Left lung (tissue), 10 donors: ENCODE measurements around the gene FRY. TPM values are rescaled to one million over a fixed set of nuclear protein-coding genes. Genes with fewer than 3 reads are reported as not detected.

ENCODE experiments used
- ATAC-seq: fragments of 200-7000 bp; cut with Tn5 transposase; one replicate; pipeline ENCODE4 v1.9.1; 2020; ENCODE audit warnings: moderate library complexity
- DNase-seq, 4 donors: peaks; one replicate each; pipeline ENCODE4 v3.0.0-alpha.2; 2013 to 2020
- H3K27ac ChIP-seq, 2 donors: fragments of 200-600 bp; sonication (generic) in 1 of 2; one replicate each; pipeline versions ENCODE4 v1.5.0 to v1.8.0; 2020 to 2021
- H3K27me3 ChIP-seq, 2 donors: fragments of 200-600 bp; sonication (generic) in 1 of 2; one replicate each; pipeline versions ENCODE4 v1.5.0 to v1.8.0; 2020 to 2021
- H3K36me3 ChIP-seq, 2 donors: fragments of 200-600 bp; sonication (generic) in 1 of 2; one replicate each; pipeline versions ENCODE4 v1.5.0 to v1.8.0; 2020 to 2021
- H3K4me1 ChIP-seq, 2 donors: fragments of 200-600 bp; one replicate each; pipeline ENCODE4 v1.8.0; 2021
- H3K4me3 ChIP-seq, 2 donors: fragments of 200-600 bp; sonication (generic) in 1 of 2; one replicate each; pipeline versions ENCODE4 v1.5.0 to v1.8.0; 2020 to 2021; ENCODE audit warnings: mild to moderate bottlenecking in 1 of 2
- H3K9me3 ChIP-seq, 2 donors: fragments of 200-600 bp; sonication (generic) in 1 of 2; one replicate each; pipeline versions ENCODE4 v1.5.0 to v1.8.0; 2020 to 2021
- CTCF ChIP-seq, 2 donors: fragments of 200-600 bp; sonication (generic) in 1 of 2; IDR thresholded peaks; one replicate each; pipeline versions ENCODE4 v1.5.0 to v1.8.0; 2021; ENCODE audit warnings: antibody characterized with exemption in 2 of 2
- intact Hi-C, 2 donors: fragments of 100-400 bp; cut with DNase I; formaldehyde crosslinking; loops; one replicate each; pipeline versions ENCODE4 v1.11.2 to v1.14.2; 2022
- polyA plus RNA-seq, 6 donors: library from polyadenylated mRNA; unstranded; fragments of 120-200 nt; gene quantifications; one replicate each; pipeline ENCODE4 v1.2.1, GENCODE V29; 2013; ENCODE audit not compliant: insufficient read length in 6 of 6
- total RNA-seq, 2 donors: library from RNA; stranded (reverse); fragmentation: NEBNext Ultra II Directional; extraction: Animal tissue kit (Norgen Biotek cat#: 25700); gene quantifications; one replicate each; pipeline ENCODE4 v1.2.1, GENCODE V29; 2021
- donor health status: DM: no; HTN: yes; CAD: no.
- donor health status: DM: no; HTN: no; CAD: no.

Gene FRY
- total and polyA plus RNA-seq, 8 donors: 41.6 to 53.4 (median 49.2) TPM

GRCh38 chr13:32073180-32073864 is 41.7 kb downstream of the FRY start:
- H3K4me1 ChIP-seq: no peaks in the 10 kb centered on the region
- DNase-seq: no peak
- no peaks in the 10 kb centered on the region for H3K9me3 ChIP-seq
- intact Hi-C loops: no loop called here
- no peak for TF ChIP-seq CTCF (IDR thresholded peaks at IDR 0.05)
- no peak for ATAC-seq
- H3K27ac ChIP-seq: no peak overlapping the region
- H3K36me3 ChIP-seq: no peaks in the 10 kb centered on the region
- no peaks in the 10 kb centered on the region for H3K27me3 ChIP-seq
- no peak overlapping the region for H3K4me3 ChIP-seq

- H3K9me3 ChIP-seq: no peaks in the 10 kb centered on the region
- intact Hi-C loops: no loop called here
- ATAC-seq: no peak
- H3K4me3 ChIP-seq: no peak overlapping the region
- no peak overlapping the region for H3K27ac ChIP-seq
- no peaks in the 10 kb centered on the region for H3K36me3 ChIP-seq
- no peaks in the 10 kb centered on the region for H3K27me3 ChIP-seq
- DNase-seq: no peak
- H3K4me1 ChIP-seq: no peaks in the 10 kb centered on the region
- TF ChIP-seq CTCF (IDR thresholded peaks at IDR 0.05): no peak
Measured at GRCh38 chr13:32075170-32075851, 43.7 kb downstream of the FRY start.

- DNase-seq (no peak), ATAC-seq (no peak)
- no peaks in the 10 kb centered on the region for H3K9me3 ChIP-seq
- TF ChIP-seq CTCF (IDR thresholded peaks at IDR 0.05): no peak
- H3K4me3 ChIP-seq: no peak overlapping the region
- H3K4me1 ChIP-seq: no peaks in the 10 kb centered on the region
- no peaks in the 10 kb centered on the region for H3K27me3 ChIP-seq
- H3K36me3 ChIP-seq: no peaks in the 10 kb centered on the region
- H3K27ac ChIP-seq: no peak overlapping the region
- intact Hi-C loops: no loop called here
Measured at GRCh38 chr13:32079587-32079986, 48.0 kb downstream of the FRY start.

GRCh38 chr13:32080328-32080744 is 48.8 kb downstream of the FRY start:
- TF ChIP-seq CTCF (IDR thresholded peaks at IDR 0.05): no peak
- no peak for DNase-seq
- Histone ChIP-seq H3K9me3 (no peaks in the 10 kb centered on the region), H3K36me3 (peaks cover 0 to 3% of the 10 kb centered on the region in 2 donors), H3K27ac (no peak overlapping the region), H3K4me1 (no peaks in the 10 kb centered on the region), H3K27me3 (no peaks in the 10 kb centered on the region), H3K4me3 (no peak overlapping the region)
- peak; percentile 74 for ATAC-seq
- intact Hi-C loops: no loop called here

- ATAC-seq (no peak), DNase-seq (no peak)
- Histone ChIP-seq H3K4me1 (no peaks in the 10 kb centered on the region), H3K27ac (no peak overlapping the region), H3K9me3 (no peaks in the 10 kb centered on the region), H3K4me3 (no peak overlapping the region), H3K27me3 (no peaks in the 10 kb centered on the region), H3K36me3 (peaks cover 3 to 4% of the 10 kb centered on the region in 2 donors)
- intact Hi-C loops: no loop called here
- TF ChIP-seq CTCF (IDR thresholded peaks at IDR 0.05): no peak
Measured at GRCh38 chr13:32081591-32081990, 50.0 kb downstream of the FRY start.
